Prostate gland (tissue), 2 donors: Measurements from ENCODE around the gene AOPEP. TPM values are rescaled to one million over a fixed set of nuclear protein-coding genes. Genes with fewer than 3 reads are reported as not detected.

ENCODE experiments used
- DNase-seq: peaks from one replicate; pipeline ENCODE4 v3.0.0-alpha.2; 2019; ENCODE audit warnings: low spot score
- H3K27ac ChIP-seq, 2 donors: fragments of 200-600 bp; sonication (generic); 2 replicates each; pipeline ENCODE4 v1.5.1; 2017 to 2019
- H3K27me3 ChIP-seq: fragments of 200-600 bp; sonication (generic); replicated peaks from 2 replicates; pipeline ENCODE4 v1.5.1; 2019; ENCODE audit not compliant: insufficient read depth
- H3K36me3 ChIP-seq, 2 donors: fragments of 200-600 bp; sonication (generic); 1 replicate in 1 of 2; 2 replicates in 1 of 2; pipeline versions ENCODE4 v1.5.1 to v1.8.1; 2017 to 2019
- H3K4me1 ChIP-seq: fragments of 200-600 bp; sonication (generic); replicated peaks from 2 replicates; pipeline ENCODE4 v1.5.1; 2019
- H3K4me3 ChIP-seq, 2 donors: fragments of 200-600 bp; sonication (generic); 2 replicates each; pipeline ENCODE4 v1.5.1; 2017 to 2019
- H3K9me3 ChIP-seq: fragments of 200-600 bp; sonication (generic); 2 replicates; pipeline ENCODE4 v1.5.1; 2017
- POLR2A ChIP-seq: fragments of 450-650 bp; IDR thresholded peaks from one replicate; pipeline ENCODE4 v1.6.1; 2016; ENCODE audit warnings: antibody characterized with exemption, mild to moderate bottlenecking
- POLR2AphosphoS5 ChIP-seq: sonication (generic); formaldehyde crosslinking; IDR thresholded peaks from one replicate; pipeline ENCODE4 v1.6.1; 2017; ENCODE audit warnings: antibody characterized with exemption
- WGBS: methylation state at CpG from one replicate; pipeline ENCODE4 v1.1.5; 2018; 5-methylcytosine and 5-hydroxymethylcytosine counted together
- intact Hi-C: fragments of 100-400 bp; cut with DNase I; formaldehyde crosslinking; loops from one replicate; pipeline ENCODE4 v1.14.2; 2022
- total RNA-seq, 2 donors: library from RNA; depleted of rRNA; stranded (reverse); fragments of >200 nt; gene quantifications; one replicate each; pipeline ENCODE4 v1.1.0, GENCODE V29; 2016
- TF ChIP-seq, protein P1 (sequence below), 4 experiments: fragments of 200-600 bp in 2 of 4; fragments of 450-650 bp in 2 of 4; sonication (generic) in 2 of 4; IDR thresholded peaks; 1 replicate in 3 of 4; 2 replicates in 1 of 4; pipeline ENCODE4 v1.5.1; 2016 to 2019; ENCODE audit warnings: antibody characterized with exemption in 4 of 4, mild to moderate bottlenecking in 2 of 4, moderate library complexity in 2 of 4

Gene AOPEP
- total RNA-seq, 2 donors from 2014 or later: 107 to 188 TPM

DNA sequence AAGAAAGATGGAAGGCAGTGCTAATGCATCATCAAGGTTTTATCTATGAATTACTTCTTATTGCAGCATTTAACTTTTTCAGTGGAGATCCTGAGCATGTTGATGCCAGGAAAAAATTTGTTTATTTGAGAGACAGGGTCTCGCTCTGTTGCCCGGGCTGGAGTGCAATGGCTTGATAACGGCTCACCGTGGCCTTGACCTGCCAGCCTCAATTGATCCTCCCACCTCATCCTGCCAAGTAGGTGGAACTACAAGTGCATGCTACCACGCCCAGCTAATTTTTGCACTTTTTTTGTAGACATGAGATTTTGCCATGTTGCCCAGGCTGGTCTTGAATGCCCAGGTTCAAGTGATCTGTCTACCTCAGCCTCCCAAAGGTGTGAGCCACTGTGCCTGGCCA lies 47.2 kb downstream of the AOPEP start:
- Histone ChIP-seq H3K36me3 (no peaks in the 10 kb centered on the region), H3K27me3 (no peaks in the 10 kb centered on the region), H3K4me3 (no peak overlapping the region), H3K27ac (no peak overlapping the region), H3K9me3 (no peaks in the 10 kb centered on the region), H3K4me1 (no peaks in the 10 kb centered on the region)
- intact Hi-C loops: no loop called here
- TF ChIP-seq POLR2AphosphoS5 (no peak), POLR2A (no peak)
- TF ChIP-seq, protein P1, sequence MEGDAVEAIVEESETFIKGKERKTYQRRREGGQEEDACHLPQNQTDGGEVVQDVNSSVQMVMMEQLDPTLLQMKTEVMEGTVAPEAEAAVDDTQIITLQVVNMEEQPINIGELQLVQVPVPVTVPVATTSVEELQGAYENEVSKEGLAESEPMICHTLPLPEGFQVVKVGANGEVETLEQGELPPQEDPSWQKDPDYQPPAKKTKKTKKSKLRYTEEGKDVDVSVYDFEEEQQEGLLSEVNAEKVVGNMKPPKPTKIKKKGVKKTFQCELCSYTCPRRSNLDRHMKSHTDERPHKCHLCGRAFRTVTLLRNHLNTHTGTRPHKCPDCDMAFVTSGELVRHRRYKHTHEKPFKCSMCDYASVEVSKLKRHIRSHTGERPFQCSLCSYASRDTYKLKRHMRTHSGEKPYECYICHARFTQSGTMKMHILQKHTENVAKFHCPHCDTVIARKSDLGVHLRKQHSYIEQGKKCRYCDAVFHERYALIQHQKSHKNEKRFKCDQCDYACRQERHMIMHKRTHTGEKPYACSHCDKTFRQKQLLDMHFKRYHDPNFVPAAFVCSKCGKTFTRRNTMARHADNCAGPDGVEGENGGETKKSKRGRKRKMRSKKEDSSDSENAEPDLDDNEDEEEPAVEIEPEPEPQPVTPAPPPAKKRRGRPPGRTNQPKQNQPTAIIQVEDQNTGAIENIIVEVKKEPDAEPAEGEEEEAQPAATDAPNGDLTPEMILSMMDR (IDR thresholded peaks at IDR 0.05): no peak
- WGBS: 92% methylated on average over 5 of the region's 5 CpGs
- DNase-seq: no peak

DNA sequence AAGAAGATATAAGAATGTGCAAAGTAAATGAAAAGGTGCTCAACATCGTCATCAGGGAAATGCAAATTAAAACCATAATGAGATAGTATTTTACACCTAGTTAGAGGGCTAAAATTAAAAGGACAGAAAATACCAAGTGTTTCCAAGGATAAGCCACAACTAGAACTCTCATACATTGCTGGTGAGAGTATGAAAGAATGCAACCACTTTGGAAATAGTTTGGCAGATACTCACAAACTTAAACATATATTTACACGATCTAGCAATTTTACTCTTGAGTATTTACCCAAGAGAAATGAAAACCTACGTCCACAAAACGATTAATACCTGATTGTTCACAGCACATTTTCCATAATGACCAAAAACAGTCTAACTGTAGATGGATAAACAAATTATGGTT lies 51.5 kb downstream of the AOPEP start:
- DNase-seq: no peak
- Histone ChIP-seq H3K9me3 (no peaks in the 10 kb centered on the region), H3K4me3 (no peak overlapping the region), H3K27me3 (no peaks in the 10 kb centered on the region), H3K4me1 (no peaks in the 10 kb centered on the region), H3K27ac (no peak overlapping the region), H3K36me3 (no peaks in the 10 kb centered on the region)
- intact Hi-C loops: no loop called here
- TF ChIP-seq POLR2AphosphoS5 (no peak), POLR2A (no peak)
- TF ChIP-seq, protein P1 (IDR thresholded peaks at IDR 0.05): no peak
- WGBS: 82% methylated on average over 4 of the region's 4 CpGs

DNA sequence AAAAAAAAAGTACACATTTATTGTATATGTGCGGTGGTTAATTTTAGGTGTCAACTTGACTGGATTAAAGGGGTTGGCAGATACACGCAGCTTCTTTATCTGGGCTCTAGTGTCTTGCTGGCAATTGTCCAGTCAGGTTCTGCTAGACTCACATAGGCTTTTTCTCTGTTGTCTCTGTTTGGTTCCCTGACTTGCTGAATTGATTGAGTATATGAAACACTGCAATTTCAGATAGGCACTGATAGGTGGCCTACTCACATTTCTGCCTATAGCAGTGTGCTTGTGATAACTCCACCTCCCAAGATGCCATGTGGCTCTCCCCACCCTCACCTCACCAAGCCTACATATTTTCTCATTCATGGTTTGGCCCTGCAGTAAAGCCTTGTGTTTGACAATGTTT lies 52.5 kb downstream of the AOPEP start:
- H3K9me3 ChIP-seq: no peaks in the 10 kb centered on the region
- H3K4me3 ChIP-seq: no peak overlapping the region
- H3K27ac ChIP-seq: no peak overlapping the region
- TF ChIP-seq POLR2A (no peak), POLR2AphosphoS5 (no peak)
- TF ChIP-seq, protein P1 (IDR thresholded peaks at IDR 0.05): no peak
- no peaks in the 10 kb centered on the region for H3K27me3 ChIP-seq
- WGBS: 58% methylated on average over 2 of the region's 2 CpGs
- no peak for DNase-seq
- intact Hi-C loops: no loop called here
- no peaks in the 10 kb centered on the region for H3K36me3 ChIP-seq
- no peaks in the 10 kb centered on the region for H3K4me1 ChIP-seq

DNA sequence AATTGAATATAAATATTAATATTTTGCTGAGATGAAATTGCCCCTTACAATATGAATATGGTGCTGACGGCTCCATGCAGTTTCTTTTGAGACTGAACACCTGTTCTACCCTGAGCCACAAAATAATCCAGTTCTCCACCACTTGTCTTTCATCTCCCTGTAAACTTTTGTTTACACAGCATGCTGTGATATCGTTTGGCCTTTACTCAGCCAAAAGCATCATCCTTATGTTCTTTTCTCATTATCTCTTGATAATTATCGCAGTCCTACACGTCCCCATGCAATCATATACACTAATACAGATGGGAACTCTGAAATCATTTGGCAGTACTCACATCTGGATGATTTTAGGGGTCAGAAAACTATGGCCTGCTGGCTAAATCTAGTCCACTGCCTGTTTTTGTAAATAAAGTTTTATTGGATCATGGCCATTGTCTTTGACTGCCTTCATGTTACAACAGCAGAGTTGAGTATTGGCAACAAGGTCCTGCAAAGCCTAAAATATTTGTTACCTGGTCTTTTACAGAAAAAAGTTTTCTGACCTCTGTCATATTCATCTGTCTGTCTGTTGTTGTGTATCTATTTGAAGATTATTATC lies 53.3 kb downstream of the AOPEP start:
- intact Hi-C loops: loop anchor here (5.0 kb wide), 2 partner anchors 228 to 348 kb away; no protein-coding TSS in a partner anchor

More for the DNA sequence above, 53.3 kb downstream of the AOPEP start:
- Histone ChIP-seq H3K9me3 (no peaks in the 10 kb centered on the region), H3K36me3 (no peaks in the 10 kb centered on the region), H3K27me3 (no peaks in the 10 kb centered on the region), H3K4me1 (no peaks in the 10 kb centered on the region), H3K27ac (no peak overlapping the region), H3K4me3 (no peak overlapping the region)
- TF ChIP-seq POLR2AphosphoS5 (no peak), POLR2A (no peak)
- TF ChIP-seq, protein P1 (IDR thresholded peaks at IDR 0.05): no peak
- no peak for DNase-seq
- 56% methylated on average over 4 of the region's 4 CpGs for WGBS
